GM21367 (cell line): ENCODE measurements around the gene ILRUN.
A peak's percentile ranks its signal among the peaks of the same experiment; 100 is the strongest.
"Not testable (repeated sequence)": the region's sequence is repeated elsewhere in the genome, so short reads cannot be mapped to it uniquely, and the experiment has no call there.

Experiments
- ATAC-seq: cut with Tn5 transposase; IDR thresholded peaks from one replicate; pipeline ENCODE4 v1.9.1; 2021; ENCODE audit not compliant: unreplicated experiment

ILRUN gene

DNA sequence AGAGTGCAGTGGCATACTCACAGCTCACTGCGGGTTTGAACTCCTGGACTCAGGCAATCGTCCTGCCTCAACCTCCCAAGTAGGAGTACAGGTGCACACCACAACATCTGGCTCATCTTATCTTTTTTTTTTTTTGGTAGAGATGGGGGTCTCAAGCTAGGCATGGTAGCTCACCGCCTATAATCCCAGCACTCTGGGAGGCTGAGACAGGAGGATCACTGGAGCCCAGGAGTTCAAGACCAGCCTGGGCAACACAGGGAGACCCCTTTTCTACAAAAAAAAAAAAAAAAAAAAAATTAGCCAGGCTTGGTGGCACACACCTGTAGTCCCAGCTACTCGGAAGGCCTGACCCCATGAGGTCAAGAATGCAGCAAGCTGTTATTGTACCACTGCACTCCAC, 31.5 kb downstream of the ILRUN start:
- ATAC-seq, result no peak

DNA sequence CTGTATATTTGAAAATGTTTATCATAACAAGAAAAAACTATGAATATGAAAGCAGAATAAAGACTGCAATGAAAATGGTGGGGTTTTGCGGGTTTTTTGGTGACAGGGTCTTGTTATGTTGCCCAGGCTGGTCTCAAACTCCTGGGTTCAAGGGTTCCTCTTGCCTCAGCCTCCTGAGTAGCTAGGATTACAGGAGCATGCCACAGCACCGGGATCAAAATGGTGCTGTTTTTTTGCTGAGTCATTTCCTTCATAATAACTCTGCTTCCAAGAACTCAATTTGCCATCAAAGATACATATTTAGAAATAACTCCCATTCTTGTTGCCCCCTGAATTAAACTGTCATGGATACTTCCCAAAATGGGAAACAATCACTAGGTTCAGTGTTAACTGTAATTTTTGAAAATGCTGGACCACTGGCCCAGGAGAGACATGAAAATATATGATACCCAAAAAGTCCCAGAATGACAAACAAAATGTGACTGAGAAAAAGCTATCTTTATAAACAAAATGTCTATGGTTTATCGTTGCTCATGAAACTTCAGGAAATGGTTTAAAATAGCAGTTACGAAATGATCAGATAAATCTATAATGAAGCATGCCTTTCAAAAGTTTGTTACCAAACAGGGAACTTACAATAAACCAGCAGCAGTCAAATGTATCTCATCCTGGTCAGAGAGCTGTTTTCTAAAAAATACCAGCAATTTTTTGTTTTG, 32.2 kb downstream of the ILRUN start:
- ATAC-seq, result no peak

DNA sequence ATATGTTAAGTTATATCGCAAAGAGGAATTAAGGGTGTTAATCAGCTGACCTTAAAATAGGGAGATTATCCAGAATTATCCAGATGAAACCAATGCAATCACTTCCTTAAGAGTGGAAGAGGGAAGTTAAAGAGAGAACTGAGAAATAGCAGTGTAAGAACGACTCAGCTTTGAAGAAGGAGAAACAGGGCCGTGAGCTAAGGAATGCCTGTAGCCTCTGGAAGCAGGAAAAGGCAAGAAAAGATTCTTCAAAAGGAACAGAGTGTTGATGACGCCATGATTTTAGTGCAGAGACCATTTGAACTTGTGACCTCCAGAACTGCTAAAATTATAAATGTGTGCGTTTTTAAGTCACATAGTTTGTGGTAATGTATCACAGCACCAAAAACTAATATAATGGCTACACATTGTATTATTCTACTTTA, 32.7 kb downstream of the ILRUN start:
- ATAC-seq, result no peak

DNA sequence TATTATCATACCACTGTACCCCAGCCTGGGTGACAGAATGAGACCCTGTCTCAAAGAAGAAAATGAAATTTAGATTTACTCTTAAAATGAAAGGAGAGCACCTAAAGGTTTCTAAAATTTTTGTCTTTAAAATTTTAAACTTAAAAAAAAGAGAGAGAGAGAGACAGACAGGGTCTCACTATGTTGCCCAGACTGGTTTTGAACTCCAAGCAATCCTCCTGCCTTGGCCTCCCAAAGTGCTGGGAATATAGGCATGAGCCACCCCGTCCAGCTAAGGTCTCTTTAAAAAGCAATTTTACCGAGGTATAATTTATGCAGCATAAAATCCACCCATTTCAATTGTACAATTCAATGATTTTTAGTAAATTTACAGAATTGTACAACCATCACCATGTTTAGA, 33.2 kb downstream of the ILRUN start:
- no peak for ATAC-seq

DNA sequence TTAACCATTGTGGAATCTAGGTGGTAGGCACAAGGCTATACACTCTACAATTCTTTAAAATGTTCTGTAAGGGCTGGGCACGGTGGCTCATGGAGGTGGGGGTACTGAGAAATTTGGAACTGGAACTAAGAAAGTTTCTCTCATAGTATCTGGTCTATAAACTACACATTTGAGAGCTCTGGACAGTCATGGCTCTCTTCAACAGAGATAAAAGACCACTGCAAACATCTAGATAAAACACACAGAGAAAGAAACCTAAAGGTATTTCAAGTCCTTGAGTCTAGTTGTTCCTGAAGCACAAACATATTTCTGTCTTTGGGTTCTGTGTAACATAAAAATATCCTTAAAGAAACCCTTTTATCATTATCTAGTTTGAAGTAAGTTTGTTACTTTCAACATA, 35.2 kb downstream of the ILRUN start:
- ATAC-seq, result no peak

DNA sequence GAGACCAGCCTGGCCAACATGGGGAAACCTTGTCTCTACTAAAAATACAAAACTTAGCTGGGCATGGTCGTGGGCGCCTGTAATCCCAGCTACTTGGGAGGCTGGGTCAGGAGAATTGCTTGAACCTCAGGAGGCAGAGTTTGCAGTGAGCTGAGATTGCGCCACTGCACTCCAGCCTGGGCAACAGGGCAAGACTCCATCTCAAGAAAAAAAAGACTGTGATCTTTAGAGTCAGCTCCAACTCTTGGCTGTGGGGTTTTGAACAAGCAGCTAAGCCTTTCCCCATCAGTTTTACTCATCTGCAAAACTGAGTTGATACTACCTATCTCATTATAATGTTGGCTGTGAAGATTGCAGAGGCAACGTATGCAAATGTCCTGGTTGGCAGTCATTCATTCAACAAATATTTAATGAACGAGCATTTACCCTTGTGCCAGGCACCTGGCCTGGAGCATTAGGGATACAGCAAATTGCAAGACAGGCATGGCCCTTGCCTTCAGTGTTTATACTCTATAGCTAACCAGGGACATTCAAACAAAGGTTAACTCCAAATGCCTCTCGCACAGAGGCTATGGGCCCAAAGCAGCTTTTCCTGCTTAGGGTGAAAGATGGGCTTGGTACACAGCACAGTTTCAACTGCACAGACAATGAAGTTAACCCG, 37.8 kb downstream of the ILRUN start:
- ATAC-seq, result no peak

DNA sequence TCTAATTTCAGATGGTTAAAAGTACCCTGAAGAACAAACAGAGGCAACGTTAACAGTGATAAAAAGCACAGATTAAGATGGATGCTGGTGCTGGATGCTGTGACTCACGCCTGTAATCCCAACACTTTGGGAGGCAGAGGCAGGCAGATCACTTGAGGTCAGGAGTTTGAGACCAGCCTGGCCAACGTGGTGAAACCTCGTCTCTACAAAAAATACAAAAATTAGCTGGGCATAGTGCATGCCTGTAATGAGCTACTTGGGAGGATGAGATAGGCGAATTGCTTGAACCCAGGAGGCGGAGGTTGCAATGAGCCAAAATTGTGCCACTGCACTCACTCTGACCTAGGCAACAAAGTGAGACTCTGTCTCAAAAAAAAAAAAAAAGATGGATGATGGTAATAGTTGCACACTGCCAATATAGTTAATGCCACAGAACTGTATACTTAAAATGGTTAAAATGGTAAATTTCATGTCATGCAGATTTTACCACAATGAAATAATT, 38.5 kb downstream of the ILRUN start:
- ATAC-seq, result not testable (repeated sequence)

DNA sequence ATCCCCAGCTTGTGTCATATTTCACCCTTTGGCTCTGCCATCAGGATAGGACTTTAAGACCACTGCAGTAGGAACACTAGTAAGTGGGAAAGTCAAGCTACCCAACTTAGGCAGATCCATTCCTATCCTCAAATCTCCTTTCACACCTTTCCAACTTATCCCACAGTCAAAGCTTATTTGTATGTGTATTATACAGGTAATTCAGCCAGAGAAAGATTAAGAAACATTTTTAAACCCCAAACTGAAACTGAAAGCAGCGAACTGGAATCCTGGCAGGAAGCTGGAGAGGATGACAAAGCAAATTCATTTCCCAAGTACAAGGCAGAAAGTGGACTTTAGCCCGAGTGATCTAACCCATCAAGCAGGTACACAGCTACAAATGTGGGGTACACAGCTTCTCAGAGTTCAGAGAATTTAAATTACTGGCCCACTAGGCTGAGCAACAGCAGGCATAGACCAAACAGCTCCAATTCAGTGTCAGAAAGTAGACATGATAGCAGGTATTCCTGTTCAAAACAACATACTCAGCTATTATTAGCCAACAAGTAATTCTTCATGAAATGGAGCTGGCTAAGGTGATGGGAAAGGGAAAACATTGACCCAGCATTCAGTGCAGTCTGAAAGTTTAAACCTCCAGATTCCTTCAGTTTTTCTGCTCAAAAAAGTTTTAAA, 39.1 kb downstream of the ILRUN start:
- ATAC-seq, result no peak

DNA sequence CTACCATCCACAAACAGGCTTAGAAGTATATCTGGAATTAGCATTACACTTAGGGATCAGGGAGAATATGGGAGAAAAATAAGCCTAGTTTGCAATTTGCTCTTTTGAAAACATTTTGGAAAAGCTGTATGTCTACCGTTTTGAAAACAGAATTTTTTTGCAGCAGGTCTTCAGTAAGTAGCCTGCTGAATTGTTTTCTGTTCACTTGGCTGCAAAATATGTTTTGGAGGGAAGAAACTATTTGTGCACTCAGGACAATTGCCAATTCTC, 39.6 kb downstream of the ILRUN start:
- ATAC-seq, result no peak

DNA sequence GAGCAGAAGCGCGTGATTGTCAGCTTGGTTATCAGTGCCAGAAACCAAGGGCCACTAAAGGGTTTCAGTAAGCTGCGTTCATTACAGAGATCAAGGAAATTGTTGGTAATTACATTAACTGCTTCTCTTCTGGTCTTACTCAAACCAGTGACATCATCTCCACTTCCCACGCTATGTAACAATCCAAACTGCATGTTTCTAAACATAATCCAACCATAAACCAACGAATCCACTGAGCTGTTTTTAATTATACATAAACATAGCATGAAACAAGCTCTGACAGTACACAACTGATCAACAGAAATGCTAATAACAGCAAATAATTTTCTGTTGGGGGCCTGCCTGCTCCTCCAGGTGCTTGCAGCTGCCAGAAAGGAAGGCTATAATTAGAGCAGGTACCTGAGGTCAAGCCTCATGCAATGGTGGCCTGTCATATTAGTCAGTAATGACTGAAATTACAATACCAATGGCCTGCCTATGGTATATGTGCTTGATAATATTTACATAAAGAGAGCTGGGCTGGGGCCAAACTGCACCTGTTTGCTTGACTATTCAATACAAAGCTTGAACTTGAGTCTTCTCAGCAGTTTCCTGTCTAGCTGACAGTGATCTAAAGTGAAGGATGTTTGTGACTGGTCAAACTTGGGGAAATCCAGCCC, 40.1 kb downstream of the ILRUN start:
- peak; percentile 78 for ATAC-seq

DNA sequence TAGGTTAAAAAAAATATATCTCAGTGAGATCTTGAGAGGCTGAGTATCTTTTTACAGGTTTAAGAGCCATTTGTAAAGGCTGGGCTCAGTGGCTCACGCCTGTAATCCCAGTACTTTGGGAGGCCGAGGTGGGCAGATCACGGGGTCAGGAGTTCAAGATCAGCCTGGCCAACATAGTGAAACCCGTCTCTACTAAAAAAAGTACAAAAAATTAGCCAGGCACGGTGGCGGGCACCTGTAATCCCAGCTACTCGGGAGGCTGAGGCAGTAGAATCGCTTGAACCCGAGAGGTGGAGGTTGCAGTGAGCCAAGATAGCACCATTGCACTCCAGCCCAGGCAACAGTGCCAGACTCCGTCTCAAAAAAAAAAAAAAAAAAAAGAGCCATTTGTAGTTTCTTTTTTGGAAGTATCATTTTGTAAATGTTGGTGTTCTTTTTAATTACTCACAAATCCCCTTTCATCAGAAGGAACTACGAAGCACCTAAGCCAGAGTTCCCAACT, 40.6 kb downstream of the ILRUN start:
- ATAC-seq, result not testable (repeated sequence)

DNA sequence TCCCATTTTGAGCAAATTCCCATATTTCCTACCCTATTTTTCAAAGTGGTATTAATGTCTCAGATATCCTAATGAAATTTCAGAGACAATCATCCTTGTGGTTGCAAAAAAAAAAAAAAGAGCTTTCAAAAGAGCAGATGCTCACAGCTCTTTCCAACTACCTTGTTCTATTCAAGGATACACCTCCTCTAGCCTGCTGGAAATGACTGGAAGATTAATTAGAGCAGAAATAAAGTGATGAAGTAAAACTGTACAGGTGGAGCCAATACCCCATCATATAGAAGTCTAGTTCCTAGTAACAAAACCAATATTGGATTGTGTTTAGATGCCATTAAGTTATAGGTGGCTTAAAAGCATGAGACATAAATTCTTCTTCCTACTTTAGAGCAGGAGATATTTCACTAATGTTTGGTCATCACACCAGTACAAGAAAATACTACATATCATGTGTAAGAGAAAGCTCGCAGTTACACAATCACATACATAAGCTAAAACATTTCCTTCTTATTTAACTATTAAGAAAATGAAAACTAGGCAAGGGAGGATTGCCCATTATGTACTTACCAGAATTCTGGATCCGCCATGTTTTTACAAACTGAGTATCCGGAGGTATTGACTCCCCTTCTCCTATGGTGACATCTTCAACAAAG, 42.4 kb downstream of the ILRUN start:
- ATAC-seq, result no peak

DNA sequence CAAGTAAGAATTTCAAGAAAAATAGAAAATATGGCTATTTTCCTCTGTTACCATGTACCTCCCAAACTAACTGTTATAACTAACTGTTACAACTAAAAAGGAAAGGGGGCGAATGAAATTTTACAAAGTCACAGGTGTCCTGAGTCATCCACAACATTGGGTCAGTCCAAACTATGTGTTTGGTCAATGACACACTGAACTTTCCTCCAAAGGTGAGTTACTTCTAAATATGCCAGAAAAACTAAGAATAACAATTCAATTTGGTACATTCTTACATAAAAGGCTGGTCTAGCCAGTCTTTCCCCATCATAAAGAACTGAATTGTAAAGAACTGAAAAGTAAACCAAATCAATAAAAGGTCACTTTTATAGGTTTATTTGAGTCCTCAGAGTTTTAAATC, 44.3 kb downstream of the ILRUN start:
- no peak for ATAC-seq

DNA sequence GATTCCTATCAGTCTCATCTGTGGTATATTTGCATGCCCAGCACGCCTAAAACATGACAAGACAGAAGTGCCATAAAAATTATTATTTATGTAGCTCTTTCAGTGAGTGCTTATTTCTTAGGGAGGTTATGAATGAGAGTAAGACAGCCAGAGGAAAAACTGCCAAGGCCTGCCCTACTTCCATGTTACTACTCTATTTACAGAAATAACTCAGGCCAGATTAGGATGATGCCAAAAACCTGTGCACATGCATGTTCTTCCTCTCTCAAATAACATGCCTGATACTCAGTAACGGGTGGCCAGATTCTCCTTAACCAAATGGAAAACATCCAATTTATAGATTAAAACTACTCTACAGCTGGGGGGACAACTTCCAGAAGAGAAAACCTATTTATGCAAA, 45.7 kb downstream of the ILRUN start:
- ATAC-seq, result no peak

DNA sequence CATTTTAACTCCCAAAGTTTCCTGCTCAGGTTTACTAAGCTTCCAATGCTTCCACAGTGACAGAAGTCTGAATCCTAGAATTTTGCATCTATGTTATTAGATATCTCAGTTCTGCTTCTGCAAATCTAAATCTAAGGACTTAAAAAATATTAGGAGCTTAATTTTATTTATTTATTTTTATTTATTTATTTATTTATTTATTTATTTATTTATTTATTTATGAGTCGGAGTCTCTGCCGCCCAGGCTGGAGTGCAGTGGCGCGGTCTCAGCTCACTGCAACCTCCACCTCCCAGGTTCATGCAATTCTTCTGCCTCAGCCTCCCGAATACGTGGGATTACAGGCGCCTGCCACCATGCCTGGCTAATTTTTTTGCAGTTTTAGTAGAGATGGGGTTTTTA, 46.3 kb downstream of the ILRUN start:
- ATAC-seq, result not testable (repeated sequence)

DNA sequence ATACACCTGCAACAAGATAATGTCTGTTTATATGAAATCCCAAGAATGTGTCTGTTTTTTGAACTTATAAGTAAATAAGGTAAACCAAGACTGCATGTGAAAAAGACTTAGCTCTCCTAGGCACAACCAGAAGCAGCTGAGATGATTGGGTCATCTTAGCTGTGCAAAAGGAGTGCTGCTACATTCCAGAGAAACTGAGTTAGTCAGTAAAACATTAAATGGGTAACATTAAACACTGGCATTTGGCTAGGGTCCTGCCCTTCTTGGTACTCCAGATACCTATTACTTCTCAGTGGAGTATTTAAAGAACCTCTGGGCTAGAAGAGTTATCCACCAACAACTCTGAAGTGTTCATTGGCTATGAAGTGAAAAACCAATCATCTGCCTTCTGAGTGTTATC, 47.8 kb downstream of the ILRUN start:
- no peak for ATAC-seq
